ENCODE data around the gene SLC10A1. TPM values are rescaled to one million over a fixed set of nuclear protein-coding genes. Genes with fewer than 3 reads are reported as not detected.

Gene SLC10A1
- total and polyA plus RNA-seq, 2 of the 4 experiments (the other 2 are of a cell fraction) = 0.03 TPM; not detected in 1

DNA sequence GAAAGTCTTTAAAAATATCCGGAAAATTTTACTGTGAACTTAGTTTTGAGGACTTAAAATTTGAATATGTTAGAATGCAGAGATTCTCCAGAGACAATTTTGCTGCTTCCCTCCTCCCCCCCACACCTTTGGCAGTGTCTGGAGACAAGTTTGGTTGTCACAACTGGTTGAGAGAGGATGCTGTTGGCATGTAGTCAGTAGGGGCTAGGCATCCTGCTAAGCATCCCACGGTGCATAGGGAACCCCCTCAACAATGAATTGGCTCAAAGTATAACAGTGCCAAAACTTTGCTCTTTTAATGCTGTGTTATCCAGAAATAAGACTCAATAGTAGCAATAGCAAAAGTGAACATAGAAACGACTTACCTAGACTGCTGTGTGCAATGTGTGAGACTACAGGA, 26.5 kb downstream of the SLC10A1 start:
- H3K14ac ChIP-seq (replicated peaks; ENCODE audit: low read depth, low read length) = no peak overlapping the region
- H3K27ac ChIP-seq (ENCODE audit: insufficient read depth, low read length) = no peak overlapping the region
- H2AK9ac ChIP-seq (replicated peaks; ENCODE audit: low read depth, low read length, poor library complexity) = no peak overlapping the region
- ChIA-PET POLR2A (ENCODE audit: unreplicated experiment) (no interaction called here), CTCF (no interaction called here)
- H2BK120ac ChIP-seq (ENCODE audit: low read depth, low read length) = no peak overlapping the region
- H3K4me3 ChIP-seq (ENCODE audit: insufficient read depth, low read depth, low read length) = no peak overlapping the region
- intact Hi-C loops (cut with micrococcal nuclease) (no loop called here), dilution Hi-C loops (cut with HindIII; ENCODE audit: low sequenced_read_pairs, unreplicated experiment) (no loop called here), in situ Hi-C loops (cut with MboI; ENCODE audit: low sequenced_read_pairs) (no loop called here)
- no peak overlapping the region for H3K23ac ChIP-seq (ENCODE audit: low read depth, low read length)
- no peak overlapping the region for H4K8ac ChIP-seq (ENCODE audit: low read depth in 2 of 2, low read length in 2 of 2)
- H3K9me3 ChIP-seq (ENCODE audit: control insufficient read depth, insufficient read depth, low read length) = no peaks in the 10 kb centered on the region
- no peak overlapping the region for H3K9ac ChIP-seq (ENCODE audit: low read depth, low read length)
- no peak overlapping the region for H2BK15ac ChIP-seq (ENCODE audit: low read depth, low read length)
- H3K79me1 ChIP-seq (ENCODE audit: low read depth in 1 of 2, low read length in 2 of 2) = peaks cover 39 to 68% of the 10 kb centered on the region in 2 experiments
- no TSS peak for BruUV-seq (replicated peaks)
- DNase-seq (no peak), ATAC-seq (ENCODE audit: low read depth) (no peak)
- H2BK20ac ChIP-seq (ENCODE audit: low read depth, low read length) = no peak overlapping the region
- WGBS, 2 experiments (ENCODE audit: extremely low coverage in 2 of 2, insufficient read length in 1 of 2) = no CpG with 5 or more reads among the region's 3 CpGs
- H3K4me2 ChIP-seq (ENCODE audit: low read depth, low read length) = no peak overlapping the region
- no peak overlapping the region for H2AK5ac ChIP-seq (ENCODE audit: low read depth, low read length)
- H3K18ac ChIP-seq (ENCODE audit: low read depth, low read length) = no peak overlapping the region
- no peak overlapping the region for H4K5ac ChIP-seq (ENCODE audit: low read depth, low read length)
- no peak overlapping the region for H3K56ac ChIP-seq (ENCODE audit: extremely low read depth, insufficient read depth, low read length)
- TF ChIP-seq CEBPB (IDR thresholded peaks at IDR 0.05; ENCODE audit: low read depth, low read length) (no peak), MAZ (IDR thresholded peaks at IDR 0.05; ENCODE audit: borderline replicate concordance, low read depth, low read length) (no peak), FOS (IDR thresholded peaks at IDR 0.05; ENCODE audit: low read depth, low read length) (no peak), SMC3 (IDR thresholded peaks at IDR 0.05; ENCODE audit: low read depth, low read length) (no peak)
- TF ChIP-seq, protein P1, sequence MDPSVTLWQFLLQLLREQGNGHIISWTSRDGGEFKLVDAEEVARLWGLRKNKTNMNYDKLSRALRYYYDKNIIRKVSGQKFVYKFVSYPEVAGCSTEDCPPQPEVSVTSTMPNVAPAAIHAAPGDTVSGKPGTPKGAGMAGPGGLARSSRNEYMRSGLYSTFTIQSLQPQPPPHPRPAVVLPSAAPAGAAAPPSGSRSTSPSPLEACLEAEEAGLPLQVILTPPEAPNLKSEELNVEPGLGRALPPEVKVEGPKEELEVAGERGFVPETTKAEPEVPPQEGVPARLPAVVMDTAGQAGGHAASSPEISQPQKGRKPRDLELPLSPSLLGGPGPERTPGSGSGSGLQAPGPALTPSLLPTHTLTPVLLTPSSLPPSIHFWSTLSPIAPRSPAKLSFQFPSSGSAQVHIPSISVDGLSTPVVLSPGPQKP (IDR thresholded peaks at IDR 0.05; ENCODE audit: borderline replicate concordance, low read depth, low read length) = no peak
- TF ChIP-seq, protein P2, sequence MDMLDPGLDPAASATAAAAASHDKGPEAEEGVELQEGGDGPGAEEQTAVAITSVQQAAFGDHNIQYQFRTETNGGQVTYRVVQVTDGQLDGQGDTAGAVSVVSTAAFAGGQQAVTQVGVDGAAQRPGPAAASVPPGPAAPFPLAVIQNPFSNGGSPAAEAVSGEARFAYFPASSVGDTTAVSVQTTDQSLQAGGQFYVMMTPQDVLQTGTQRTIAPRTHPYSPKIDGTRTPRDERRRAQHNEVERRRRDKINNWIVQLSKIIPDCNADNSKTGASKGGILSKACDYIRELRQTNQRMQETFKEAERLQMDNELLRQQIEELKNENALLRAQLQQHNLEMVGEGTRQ (IDR thresholded peaks at IDR 0.05; ENCODE audit: low read depth, low read length) = no peak
- no peaks in the 10 kb centered on the region for H3K27me3 ChIP-seq (ENCODE audit: control insufficient read depth, insufficient read depth, low read length)
- no peak overlapping the region for H2BK5ac ChIP-seq (ENCODE audit: low read depth, low read length, poor library complexity, severe bottlenecking)
- peaks cover 13% of the 10 kb centered on the region for H3K9me1 ChIP-seq (ENCODE audit: insufficient read depth, low read length)
- no peak overlapping the region for H2AFZ ChIP-seq (replicated peaks; ENCODE audit: low read length, poor library complexity)
- peaks cover 4% of the 10 kb centered on the region for H3K4me1 ChIP-seq (ENCODE audit: control insufficient read depth, insufficient read depth, low read length)
- H3K4ac ChIP-seq (ENCODE audit: low read depth, low read length) = no peak overlapping the region
- peaks cover 53% of the 10 kb centered on the region for H4K20me1 ChIP-seq (ENCODE audit: insufficient read depth, low read length)
- H4K91ac ChIP-seq (ENCODE audit: insufficient read depth, low read depth, low read length) = no peak overlapping the region
- peaks cover 51% of the 10 kb centered on the region for H3K36me3 ChIP-seq (ENCODE audit: control insufficient read depth, insufficient read depth, low read length)
